ENCODE data around the gene CFAP97D2.
"Not testable (repeated sequence)": the region's sequence is repeated elsewhere in the genome, so short reads cannot be mapped to it uniquely, and the experiment has no call there.

Gene CFAP97D2

GRCh38 chr13:114155926-114156883, 22.9 kb upstream of the CFAP97D2 start:
- in situ Hi-C loops (cut with MboI; ENCODE audit: low sequenced_read_pairs), result no loop called here

- in situ Hi-C loops (cut with MboI; ENCODE audit: low sequenced_read_pairs), result no loop called here
These were observed 21.1 kb upstream of the CFAP97D2 start for GRCh38 chr13:114157869-114158495.

DNA sequence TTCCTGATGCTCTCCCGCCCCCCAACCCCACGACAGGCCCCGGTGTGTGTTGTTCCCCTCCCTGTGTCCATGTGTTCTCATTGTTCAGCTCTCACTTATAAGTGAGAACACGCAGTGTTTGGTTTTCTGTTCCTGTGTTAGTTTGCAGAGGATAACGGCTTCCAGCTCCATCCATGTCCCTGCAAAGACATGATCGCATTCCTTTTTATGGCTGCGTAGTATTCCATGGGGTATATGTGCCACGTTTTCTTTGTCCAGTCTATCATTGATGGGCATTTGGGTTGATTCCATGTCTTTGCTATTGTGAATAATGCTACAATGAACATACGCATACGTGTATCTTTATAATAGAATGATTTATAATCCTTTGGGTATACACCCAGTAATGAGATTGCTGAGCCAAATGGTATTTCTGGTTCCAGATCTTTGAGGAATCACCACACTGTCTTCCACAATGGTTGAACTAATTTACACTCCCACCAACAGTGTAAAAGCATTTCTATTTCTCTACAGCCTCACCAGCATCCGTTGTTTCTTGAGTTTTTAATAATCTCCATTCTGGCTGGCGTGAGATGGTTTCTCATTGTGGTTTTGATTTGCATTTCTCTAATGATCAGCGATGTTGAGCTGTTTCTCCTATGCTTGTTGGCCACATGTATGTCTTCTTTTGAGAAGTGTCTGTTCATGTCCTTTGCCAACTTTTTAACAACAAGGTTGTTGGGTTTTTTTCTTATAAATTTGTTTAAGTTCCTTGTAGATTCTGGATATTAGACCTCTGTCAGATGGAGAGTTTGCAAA, 20.0 kb upstream of the CFAP97D2 start:
- in situ Hi-C loops (cut with MboI; ENCODE audit: low sequenced_read_pairs), result not testable (repeated sequence)

GRCh38 chr13:114161028-114161556, 18.0 kb upstream of the CFAP97D2 start:
- in situ Hi-C loops (cut with MboI; ENCODE audit: low sequenced_read_pairs), result no loop called here

GRCh38 chr13:114161644-114162532, 17.2 kb upstream of the CFAP97D2 start:
- in situ Hi-C loops (cut with MboI; ENCODE audit: low sequenced_read_pairs), result no loop called here

- in situ Hi-C loops (cut with MboI; ENCODE audit: low sequenced_read_pairs), result no loop called here
These were observed 16.5 kb upstream of the CFAP97D2 start for GRCh38 chr13:114162533-114162922.

- in situ Hi-C loops (cut with MboI; ENCODE audit: low sequenced_read_pairs), result no loop called here
These were observed 15.0 kb upstream of the CFAP97D2 start for GRCh38 chr13:114164053-114164452.

GRCh38 chr13:114164681-114165429, 14.2 kb upstream of the CFAP97D2 start:
- in situ Hi-C loops (cut with MboI; ENCODE audit: low sequenced_read_pairs), result no loop called here

- in situ Hi-C loops (cut with MboI; ENCODE audit: low sequenced_read_pairs), result no loop called here
These were observed 12.5 kb upstream of the CFAP97D2 start for GRCh38 chr13:114166381-114167131.

GRCh38 chr13:114167426-114167825, 11.6 kb upstream of the CFAP97D2 start:
- in situ Hi-C loops (cut with MboI; ENCODE audit: low sequenced_read_pairs), result no loop called here

DNA sequence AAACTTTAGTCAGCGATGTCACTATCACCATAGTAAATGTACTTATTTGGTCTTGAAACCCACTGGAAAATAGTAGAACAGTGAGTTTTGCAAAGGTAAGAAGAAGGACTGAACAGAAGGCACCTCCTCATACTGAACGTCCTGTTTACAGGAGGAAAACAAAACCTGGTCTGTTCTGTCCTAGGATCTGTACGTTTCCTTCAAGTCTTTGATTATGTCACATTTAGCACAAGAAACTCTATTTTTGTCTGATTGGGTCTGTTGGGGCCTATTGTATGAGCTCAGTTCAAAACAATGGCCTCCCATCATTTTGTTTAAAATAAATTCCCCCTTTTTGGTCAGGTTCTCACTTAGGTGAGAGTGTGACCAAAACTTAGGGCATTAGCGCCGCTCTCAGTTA, 11.2 kb upstream of the CFAP97D2 start:
- in situ Hi-C loops (cut with MboI; ENCODE audit: low sequenced_read_pairs), result no loop called here

DNA sequence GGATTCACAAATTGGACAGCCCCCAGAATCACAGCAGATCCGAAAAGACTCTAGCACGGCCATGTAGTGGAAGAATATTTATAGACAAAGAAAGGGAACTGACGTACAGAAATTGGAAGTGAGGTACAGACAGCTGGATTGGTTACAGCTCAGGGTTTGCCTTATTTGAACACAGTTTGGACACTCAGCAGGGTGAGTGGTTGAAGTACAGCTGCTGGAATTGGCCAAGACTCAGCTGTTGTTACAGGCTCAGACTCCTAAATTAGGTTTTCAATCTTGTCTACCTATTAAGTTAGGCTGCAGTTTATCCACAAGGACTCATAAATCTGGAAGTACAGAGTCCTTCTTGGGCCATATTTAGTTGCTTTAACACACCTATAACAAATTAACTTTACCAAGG, 5.8 kb upstream of the CFAP97D2 start:
- in situ Hi-C loops (cut with MboI; ENCODE audit: low sequenced_read_pairs), result no loop called here

- in situ Hi-C loops (cut with MboI; ENCODE audit: low sequenced_read_pairs), result no loop called here
These were observed 5.3 kb upstream of the CFAP97D2 start for GRCh38 chr13:114173745-114174144.

DNA sequence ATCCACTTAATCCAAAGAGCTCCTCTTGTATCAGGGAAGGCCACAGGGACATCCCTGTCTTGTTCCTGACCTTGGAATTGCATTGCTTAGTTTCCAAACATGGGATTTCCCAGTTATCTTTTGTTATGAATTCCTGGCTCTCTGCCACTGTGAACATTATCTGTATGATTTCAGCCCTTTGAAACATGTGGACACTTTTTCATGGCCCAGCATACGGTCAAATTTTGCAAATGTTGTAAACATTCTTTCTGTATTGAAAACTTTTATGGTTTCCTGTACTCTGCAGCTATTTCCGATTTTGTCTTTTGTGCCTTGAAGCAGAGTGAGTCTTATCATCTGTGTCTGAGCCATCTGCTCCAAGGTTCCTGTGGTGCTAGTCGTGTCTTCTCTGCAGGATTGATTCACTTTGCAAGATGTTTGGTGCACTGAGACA, 4.5 kb upstream of the CFAP97D2 start:
- in situ Hi-C loops (cut with MboI; ENCODE audit: low sequenced_read_pairs), result no loop called here

- in situ Hi-C loops (cut with MboI; ENCODE audit: low sequenced_read_pairs), result not testable (repeated sequence)
These were observed 2.6 kb upstream of the CFAP97D2 start for GRCh38 chr13:114176359-114176902.

GRCh38 chr13:114177245-114178010, 1.6 kb upstream of the CFAP97D2 start:
- in situ Hi-C loops (cut with MboI; ENCODE audit: low sequenced_read_pairs), result no loop called here

- in situ Hi-C loops (cut with MboI; ENCODE audit: low sequenced_read_pairs), result no loop called here
These were observed 6.3 kb downstream of the CFAP97D2 start for GRCh38 chr13:114185182-114185971.
